ENCODE measurements around the gene CCDC146. TPM values are rescaled to one million over a fixed set of nuclear protein-coding genes. Genes with fewer than 3 reads are reported as not detected.

The CCDC146 gene
- total RNA-seq, 1 experiment from 2014 or later = 14.6 TPM

GRCh38 chr7:77309714-77310220 is 187.4 kb downstream of the CCDC146 start:
- Histone ChIP-seq H3K79me2 (ENCODE audit: low read length) (no peaks in the 10 kb centered on the region), H3K4me3 (ENCODE audit: low read length) (no peak overlapping the region), H3K36me3 (ENCODE audit: insufficient read depth, low read length) (no peaks in the 10 kb centered on the region), H2AFZ (ENCODE audit: low read length) (no peak overlapping the region), H3K4me2 (ENCODE audit: low read depth, low read length, poor library complexity, severe bottlenecking) (peak overlapping the region; percentile 1), H3K27me3 (ENCODE audit: low read length) (no peaks in the 10 kb centered on the region), H3K27ac (ENCODE audit: low read length) (peak overlapping the region; percentile 76), H3K9me2 (replicated peaks; ENCODE audit: insufficient read depth, low read length) (no peaks in the 10 kb centered on the region), H3K9ac (ENCODE audit: low read length) (0 out of 2 replicates have a peak overlapping the region, but pooled peaks have one; percentile 43), H4K20me1 (ENCODE audit: insufficient read depth, low read depth, low read length) (no peaks in the 10 kb centered on the region), H3K4me1 (ENCODE audit: low read length) (peaks cover 57% of the 10 kb centered on the region), H3K9me3 (ENCODE audit: low read length) (no peaks in the 10 kb centered on the region)
- DNase-seq = no peak

- no peaks in the 10 kb centered on the region for H3K9me2 ChIP-seq (replicated peaks; ENCODE audit: insufficient read depth, low read length)
- peak overlapping the region; percentile 76 for H3K27ac ChIP-seq (ENCODE audit: low read length)
- peak overlapping the region; percentile 39 for H3K4me2 ChIP-seq (ENCODE audit: low read depth, low read length, poor library complexity, severe bottlenecking)
- peak; percentile 61 for DNase-seq
- H3K36me3 ChIP-seq (ENCODE audit: insufficient read depth, low read length) = no peaks in the 10 kb centered on the region
- H3K27me3 ChIP-seq (ENCODE audit: low read length) = no peaks in the 10 kb centered on the region
- no peaks in the 10 kb centered on the region for H3K9me3 ChIP-seq (ENCODE audit: low read length)
- no peaks in the 10 kb centered on the region for H4K20me1 ChIP-seq (ENCODE audit: insufficient read depth, low read depth, low read length)
- no peak overlapping the region for H2AFZ ChIP-seq (ENCODE audit: low read length)
- H3K4me3 ChIP-seq (ENCODE audit: low read length) = no peak overlapping the region
- no peaks in the 10 kb centered on the region for H3K79me2 ChIP-seq (ENCODE audit: low read length)
- no peak overlapping the region for H3K9ac ChIP-seq (ENCODE audit: low read length)
- peaks cover 63% of the 10 kb centered on the region for H3K4me1 ChIP-seq (ENCODE audit: low read length)
Measured at GRCh38 chr7:77310982-77311381, 188.6 kb downstream of the CCDC146 start.

- H3K4me3 ChIP-seq (ENCODE audit: low read length) = no peak overlapping the region
- no peak overlapping the region for H2AFZ ChIP-seq (ENCODE audit: low read length)
- DNase-seq = no peak
- H3K27me3 ChIP-seq (ENCODE audit: low read length) = no peaks in the 10 kb centered on the region
- no peaks in the 10 kb centered on the region for H3K9me3 ChIP-seq (ENCODE audit: low read length)
- peaks cover 58% of the 10 kb centered on the region for H3K4me1 ChIP-seq (ENCODE audit: low read length)
- no peaks in the 10 kb centered on the region for H3K79me2 ChIP-seq (ENCODE audit: low read length)
- no peaks in the 10 kb centered on the region for H3K9me2 ChIP-seq (replicated peaks; ENCODE audit: insufficient read depth, low read length)
- H3K4me2 ChIP-seq (ENCODE audit: low read depth, low read length, poor library complexity, severe bottlenecking) = no peak overlapping the region
- H4K20me1 ChIP-seq (ENCODE audit: insufficient read depth, low read depth, low read length) = no peaks in the 10 kb centered on the region
- H3K9ac ChIP-seq (ENCODE audit: low read length) = no peak overlapping the region
- no peaks in the 10 kb centered on the region for H3K36me3 ChIP-seq (ENCODE audit: insufficient read depth, low read length)
- H3K27ac ChIP-seq (ENCODE audit: low read length) = no peak overlapping the region
Measured at GRCh38 chr7:77313085-77313484, 190.7 kb downstream of the CCDC146 start.

- H3K27me3 ChIP-seq (ENCODE audit: low read length) = no peaks in the 10 kb centered on the region
Measured at GRCh38 chr7:77313876-77314480, 191.6 kb downstream of the CCDC146 start.

GRCh38 chr7:77315182-77315591 is 192.8 kb downstream of the CCDC146 start:
- no peak overlapping the region for H3K4me3 ChIP-seq (ENCODE audit: low read length)
- H3K27ac ChIP-seq (ENCODE audit: low read length) = no peak overlapping the region
- H4K20me1 ChIP-seq (ENCODE audit: insufficient read depth, low read depth, low read length) = no peaks in the 10 kb centered on the region
- H3K27me3 ChIP-seq (ENCODE audit: low read length) = no peaks in the 10 kb centered on the region
- no peak overlapping the region for H2AFZ ChIP-seq (ENCODE audit: low read length)
- H3K4me1 ChIP-seq (ENCODE audit: low read length) = peaks cover 37% of the 10 kb centered on the region
- DNase-seq = no peak
- no peaks in the 10 kb centered on the region for H3K9me3 ChIP-seq (ENCODE audit: low read length)
- H3K9ac ChIP-seq (ENCODE audit: low read length) = no peak overlapping the region
- H3K4me2 ChIP-seq (ENCODE audit: low read depth, low read length, poor library complexity, severe bottlenecking) = no peak overlapping the region
- no peaks in the 10 kb centered on the region for H3K36me3 ChIP-seq (ENCODE audit: insufficient read depth, low read length)
- no peaks in the 10 kb centered on the region for H3K79me2 ChIP-seq (ENCODE audit: low read length)
- no peaks in the 10 kb centered on the region for H3K9me2 ChIP-seq (replicated peaks; ENCODE audit: insufficient read depth, low read length)

More at GRCh38 chr7:77313876-77314480, 191.6 kb downstream of the CCDC146 start:
- peaks cover 49% of the 10 kb centered on the region for H3K4me1 ChIP-seq (ENCODE audit: low read length)
- no peak overlapping the region for H3K27ac ChIP-seq (ENCODE audit: low read length)
- no peaks in the 10 kb centered on the region for H4K20me1 ChIP-seq (ENCODE audit: insufficient read depth, low read depth, low read length)
- H3K4me2 ChIP-seq (ENCODE audit: low read depth, low read length, poor library complexity, severe bottlenecking) = no peak overlapping the region
- H3K9me3 ChIP-seq (ENCODE audit: low read length) = no peaks in the 10 kb centered on the region
- no peak overlapping the region for H2AFZ ChIP-seq (ENCODE audit: low read length)
- H3K9me2 ChIP-seq (replicated peaks; ENCODE audit: insufficient read depth, low read length) = no peaks in the 10 kb centered on the region
- no peaks in the 10 kb centered on the region for H3K79me2 ChIP-seq (ENCODE audit: low read length)
- H3K36me3 ChIP-seq (ENCODE audit: insufficient read depth, low read length) = no peaks in the 10 kb centered on the region
- H3K9ac ChIP-seq (ENCODE audit: low read length) = no peak overlapping the region
- no peak overlapping the region for H3K4me3 ChIP-seq (ENCODE audit: low read length)
- no peak for DNase-seq

GRCh38 chr7:77316219-77316978 is 194.0 kb downstream of the CCDC146 start:
- Histone ChIP-seq H3K9me2 (replicated peaks; ENCODE audit: insufficient read depth, low read length) (no peaks in the 10 kb centered on the region), H3K4me1 (ENCODE audit: low read length) (peaks cover 25% of the 10 kb centered on the region), H3K4me2 (ENCODE audit: low read depth, low read length, poor library complexity, severe bottlenecking) (no peak overlapping the region), H2AFZ (ENCODE audit: low read length) (no peak overlapping the region), H3K79me2 (ENCODE audit: low read length) (no peaks in the 10 kb centered on the region), H3K36me3 (ENCODE audit: insufficient read depth, low read length) (no peaks in the 10 kb centered on the region), H3K9ac (ENCODE audit: low read length) (no peak overlapping the region), H3K9me3 (ENCODE audit: low read length) (no peaks in the 10 kb centered on the region), H3K4me3 (ENCODE audit: low read length) (no peak overlapping the region), H3K27me3 (ENCODE audit: low read length) (no peaks in the 10 kb centered on the region), H3K27ac (ENCODE audit: low read length) (no peak overlapping the region), H4K20me1 (ENCODE audit: insufficient read depth, low read depth, low read length) (no peaks in the 10 kb centered on the region)
- DNase-seq = no peak

- Histone ChIP-seq H3K9me3 (ENCODE audit: low read length) (no peaks in the 10 kb centered on the region), H3K4me3 (ENCODE audit: low read length) (no peak overlapping the region), H2AFZ (ENCODE audit: low read length) (no peak overlapping the region), H3K27me3 (ENCODE audit: low read length) (no peaks in the 10 kb centered on the region), H3K4me1 (ENCODE audit: low read length) (peaks cover 15% of the 10 kb centered on the region), H3K27ac (ENCODE audit: low read length) (no peak overlapping the region), H3K9ac (ENCODE audit: low read length) (no peak overlapping the region), H4K20me1 (ENCODE audit: insufficient read depth, low read depth, low read length) (no peaks in the 10 kb centered on the region), H3K79me2 (ENCODE audit: low read length) (no peaks in the 10 kb centered on the region), H3K36me3 (ENCODE audit: insufficient read depth, low read length) (no peaks in the 10 kb centered on the region), H3K4me2 (ENCODE audit: low read depth, low read length, poor library complexity, severe bottlenecking) (no peak overlapping the region), H3K9me2 (replicated peaks; ENCODE audit: insufficient read depth, low read length) (no peaks in the 10 kb centered on the region)
- no peak for DNase-seq
Measured at GRCh38 chr7:77318019-77318418, 195.6 kb downstream of the CCDC146 start.

GRCh38 chr7:77320137-77320536 is 197.7 kb downstream of the CCDC146 start:
- H3K27me3 ChIP-seq (ENCODE audit: low read length) = no peaks in the 10 kb centered on the region
- H3K36me3 ChIP-seq (ENCODE audit: insufficient read depth, low read length) = no peaks in the 10 kb centered on the region
- no peaks in the 10 kb centered on the region for H3K9me2 ChIP-seq (replicated peaks; ENCODE audit: insufficient read depth, low read length)
- H4K20me1 ChIP-seq (ENCODE audit: insufficient read depth, low read depth, low read length) = no peaks in the 10 kb centered on the region
- no peaks in the 10 kb centered on the region for H3K79me2 ChIP-seq (ENCODE audit: low read length)
- no peak overlapping the region for H2AFZ ChIP-seq (ENCODE audit: low read length)
- no peak for DNase-seq
- H3K27ac ChIP-seq (ENCODE audit: low read length) = no peak overlapping the region
- H3K4me1 ChIP-seq (ENCODE audit: low read length) = peaks cover 10% of the 10 kb centered on the region
- H3K4me3 ChIP-seq (ENCODE audit: low read length) = no peak overlapping the region
- no peak overlapping the region for H3K4me2 ChIP-seq (ENCODE audit: low read depth, low read length, poor library complexity, severe bottlenecking)
- no peaks in the 10 kb centered on the region for H3K9me3 ChIP-seq (ENCODE audit: low read length)
- H3K9ac ChIP-seq (ENCODE audit: low read length) = no peak overlapping the region

All from Karpas-422 (cell line).